Activated B cell treated with CpG ODN at 0.5 μM for 24 hours (primary cell): ENCODE results near the gene DLG1. TPM values are rescaled to one million over a fixed set of nuclear protein-coding genes. Genes with fewer than 3 reads are reported as not detected.
"Not testable (repeated sequence)": the region's sequence is repeated elsewhere in the genome, so short reads cannot be mapped to it uniquely, and the experiment has no call there.

ENCODE experiments used
- ATAC-seq: fragments of 200-7000 bp; cut with Tn5 transposase; one replicate; pipeline ENCODE4 v1.10.0; 2021; ENCODE audit warnings: low read depth, mild to moderate bottlenecking, moderate library complexity
- CTCF ChIA-PET: fragments of 350-600 bp; sonication (Branson Sonifier 250); formaldehyde crosslinking; loops from one replicate; lab custom pipeline; 2021; ENCODE audit warnings: antibody characterized with exemption; lab: Charles Lee
- POLR2A ChIA-PET: fragments of 350-600 bp; sonication (Branson Sonifier 250); formaldehyde crosslinking; loops from one replicate; lab custom pipeline; 2021; ENCODE audit warnings: antibody characterized with exemption; lab: Charles Lee
- DNase-seq: peaks from one replicate; pipeline ENCODE4 v3.0.0; 2022
- H3K27ac Mint-ChIP-seq: one replicate; pipeline ENCODE4 v1.8.0; 2020; ENCODE audit warnings: mixed read lengths
- H3K27me3 Mint-ChIP-seq: one replicate; pipeline ENCODE4 v1.8.0; 2021; ENCODE audit warnings: mixed read lengths
- H3K36me3 Mint-ChIP-seq: one replicate; pipeline ENCODE4 v1.8.0; 2021; ENCODE audit warnings: low read depth, mixed read lengths
- H3K4me1 Mint-ChIP-seq: one replicate; pipeline ENCODE4 v1.8.0; 2021; ENCODE audit warnings: mixed read lengths
- H3K4me3 Mint-ChIP-seq: one replicate; pipeline ENCODE4 v1.8.0; 2020; ENCODE audit warnings: mild to moderate bottlenecking, mixed read lengths
- H3K9me3 Mint-ChIP-seq: one replicate; pipeline ENCODE4 v1.8.0; 2020; ENCODE audit warnings: mixed read lengths
- intact Hi-C: fragments of 100-400 bp; cut with micrococcal nuclease; formaldehyde crosslinking; loops from one replicate; pipeline ENCODE4 v1.15.1; 2024
- total RNA-seq: library from RNA; stranded (reverse); gene quantifications from 2 replicates; pipeline ENCODE4 v1.2.3, GENCODE V29; 2022
- TF ChIP-seq, protein P1 (sequence below): fragments of 200-600 bp; IDR thresholded peaks from one replicate; pipeline ENCODE4 v1.8.0; 2022; ENCODE audit warnings: antibody characterized with exemption, mild to moderate bottlenecking

Gene DLG1
- total RNA-seq, 1 donor from 2014 or later, result 102 TPM

DNA sequence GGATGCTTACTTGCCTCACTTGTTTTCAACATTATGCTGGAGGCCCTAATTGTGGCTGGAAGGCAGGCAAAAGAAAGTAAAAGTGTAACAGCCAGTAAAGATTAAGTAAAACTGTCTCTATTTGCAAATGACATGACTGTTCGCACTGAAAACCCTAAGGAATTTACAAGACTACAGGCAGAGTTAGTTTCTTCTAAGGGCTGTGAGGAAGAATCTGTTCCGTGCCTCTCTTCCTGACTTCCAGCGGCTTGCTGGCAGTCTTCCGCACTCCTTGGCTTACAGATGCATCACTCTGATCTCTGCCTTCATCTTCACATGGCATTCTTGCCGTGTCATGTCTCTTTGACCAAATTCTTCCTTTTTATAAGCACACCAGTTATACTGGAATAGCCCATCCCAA lies 86.1 kb downstream of the DLG1 start:
- TF ChIP-seq, protein P1, sequence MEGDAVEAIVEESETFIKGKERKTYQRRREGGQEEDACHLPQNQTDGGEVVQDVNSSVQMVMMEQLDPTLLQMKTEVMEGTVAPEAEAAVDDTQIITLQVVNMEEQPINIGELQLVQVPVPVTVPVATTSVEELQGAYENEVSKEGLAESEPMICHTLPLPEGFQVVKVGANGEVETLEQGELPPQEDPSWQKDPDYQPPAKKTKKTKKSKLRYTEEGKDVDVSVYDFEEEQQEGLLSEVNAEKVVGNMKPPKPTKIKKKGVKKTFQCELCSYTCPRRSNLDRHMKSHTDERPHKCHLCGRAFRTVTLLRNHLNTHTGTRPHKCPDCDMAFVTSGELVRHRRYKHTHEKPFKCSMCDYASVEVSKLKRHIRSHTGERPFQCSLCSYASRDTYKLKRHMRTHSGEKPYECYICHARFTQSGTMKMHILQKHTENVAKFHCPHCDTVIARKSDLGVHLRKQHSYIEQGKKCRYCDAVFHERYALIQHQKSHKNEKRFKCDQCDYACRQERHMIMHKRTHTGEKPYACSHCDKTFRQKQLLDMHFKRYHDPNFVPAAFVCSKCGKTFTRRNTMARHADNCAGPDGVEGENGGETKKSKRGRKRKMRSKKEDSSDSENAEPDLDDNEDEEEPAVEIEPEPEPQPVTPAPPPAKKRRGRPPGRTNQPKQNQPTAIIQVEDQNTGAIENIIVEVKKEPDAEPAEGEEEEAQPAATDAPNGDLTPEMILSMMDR, result no peak
- Mint-ChIP-seq H3K4me1 (peaks cover 28% of the 10 kb centered on the region), H3K27me3 (no peaks in the 10 kb centered on the region), H3K9me3 (peaks cover 7% of the 10 kb centered on the region), H3K4me3 (no peak overlapping the region), H3K36me3 (peaks cover 8% of the 10 kb centered on the region), H3K27ac (no peak overlapping the region)
- POLR2A ChIA-PET, result no interaction called here
- DNase-seq, result no peak
- CTCF ChIA-PET, result no interaction called here
- ATAC-seq, result no peak
- intact Hi-C loops, result no loop called here

DNA sequence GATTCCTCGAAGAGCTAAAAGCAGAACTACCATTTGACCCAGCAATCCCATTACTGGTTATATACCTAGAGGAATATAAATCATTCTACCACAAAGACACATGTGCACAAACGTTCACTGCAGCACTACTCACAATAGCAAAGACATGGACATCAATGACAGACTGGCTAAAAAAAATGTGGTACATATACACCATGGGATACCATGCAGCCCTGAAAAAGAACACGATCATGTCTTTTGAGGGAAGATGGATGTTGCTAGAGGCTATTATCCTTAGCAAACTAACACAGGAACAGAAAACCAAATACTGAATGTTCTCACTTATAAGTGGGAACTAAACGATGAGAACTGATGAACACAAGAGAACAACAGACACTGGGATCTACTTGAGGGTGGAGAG lies 86.7 kb downstream of the DLG1 start:
- H3K9me3 Mint-ChIP-seq, intact Hi-C loops, ATAC-seq, H3K4me3 Mint-ChIP-seq, DNase-seq, POLR2A ChIA-PET, H3K27ac Mint-ChIP-seq, H3K27me3 Mint-ChIP-seq, H3K36me3 Mint-ChIP-seq, CTCF ChIA-PET: not testable (repeated sequence)
- H3K4me1 Mint-ChIP-seq, result peaks cover 33% of the 10 kb centered on the region

DNA sequence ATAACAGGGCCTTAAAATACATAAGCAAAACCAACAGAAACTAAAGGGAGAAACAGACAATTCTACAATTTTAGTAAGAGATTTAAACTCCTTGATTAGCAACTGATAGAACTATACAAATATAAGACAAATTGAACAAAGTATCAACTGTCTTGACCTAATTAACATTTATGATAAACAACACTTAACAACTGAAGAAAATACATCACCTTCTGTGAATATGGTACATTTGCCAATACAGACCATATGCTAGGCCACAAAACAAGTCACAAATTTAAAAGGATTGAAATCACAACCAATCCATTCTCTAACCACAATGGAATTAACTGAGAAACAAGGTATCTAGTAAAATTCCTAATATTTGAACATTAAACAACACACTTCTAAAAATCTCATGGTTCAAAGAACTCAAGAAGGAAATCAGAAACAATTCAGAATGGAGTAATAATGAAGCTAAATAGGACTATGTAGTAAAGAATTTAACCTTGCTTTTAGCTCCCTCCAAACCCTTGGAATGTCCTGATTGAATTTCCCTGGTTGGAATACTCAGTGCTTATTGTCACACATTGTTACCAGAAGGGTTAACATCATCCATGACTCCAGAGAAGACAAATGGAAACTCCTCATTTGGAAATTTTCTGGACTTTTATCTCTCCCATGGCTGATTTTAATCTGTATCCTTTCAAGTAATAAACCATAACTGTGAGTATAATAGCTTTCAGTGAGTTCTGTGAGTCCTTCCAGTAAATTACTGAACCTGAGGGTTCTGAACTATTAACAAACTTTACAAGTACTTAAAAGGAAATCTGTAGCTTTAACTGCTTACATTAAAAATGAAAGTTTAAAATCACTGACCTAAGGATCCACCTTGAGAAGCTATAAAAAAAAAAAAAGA lies 88.8 kb downstream of the DLG1 start:
- H3K27me3 Mint-ChIP-seq, result no peaks in the 10 kb centered on the region
- H3K27ac Mint-ChIP-seq, result no peak overlapping the region
- intact Hi-C loops, result no loop called here
- TF ChIP-seq, protein P1, result no peak
- ChIA-PET POLR2A (no interaction called here), CTCF (interaction anchor here (0.6 to 1.4 kb wide), 2 partner anchors 23 to 275 kb away, joined by 3 read pairs; no protein-coding TSS in a partner anchor)
- peaks cover 46% of the 10 kb centered on the region for H3K4me1 Mint-ChIP-seq
- peaks cover 7% of the 10 kb centered on the region for H3K36me3 Mint-ChIP-seq
- DNase-seq (no peak), ATAC-seq (no peak)
- H3K4me3 Mint-ChIP-seq, result peak overlapping the region; percentile 2
- H3K9me3 Mint-ChIP-seq, result peaks cover 7% of the 10 kb centered on the region

DNA sequence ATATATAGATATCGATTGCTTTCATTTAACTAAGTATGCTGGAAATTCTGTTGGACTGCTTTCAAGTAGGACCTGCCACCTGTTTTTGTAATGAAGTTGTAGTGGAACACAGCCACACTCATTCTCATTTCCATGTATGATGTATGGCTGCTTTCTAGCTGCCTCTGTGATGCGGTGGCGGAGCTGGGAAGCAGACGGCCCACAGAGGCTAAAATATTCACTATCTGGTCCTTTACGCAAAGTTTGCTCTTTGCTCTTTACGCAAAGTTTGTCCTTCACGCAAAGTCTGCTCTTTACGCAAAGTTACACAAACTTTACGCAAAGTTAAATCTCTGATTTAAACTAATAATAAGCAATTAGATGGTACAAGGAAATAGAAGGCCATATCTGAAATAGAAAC lies 91.5 kb downstream of the DLG1 start:
- TF ChIP-seq, protein P1, result no peak
- intact Hi-C loops, result no loop called here
- H3K27me3 Mint-ChIP-seq, result no peaks in the 10 kb centered on the region
- DNase-seq (no peak), ATAC-seq (no peak)
- peaks cover 70% of the 10 kb centered on the region for H3K4me1 Mint-ChIP-seq
- H3K4me3 Mint-ChIP-seq, result no peak overlapping the region
- ChIA-PET CTCF (no interaction called here), POLR2A (no interaction called here)
- peaks cover 7% of the 10 kb centered on the region for H3K9me3 Mint-ChIP-seq
- no peak overlapping the region for H3K27ac Mint-ChIP-seq
- H3K36me3 Mint-ChIP-seq, result peaks cover 4% of the 10 kb centered on the region

DNA sequence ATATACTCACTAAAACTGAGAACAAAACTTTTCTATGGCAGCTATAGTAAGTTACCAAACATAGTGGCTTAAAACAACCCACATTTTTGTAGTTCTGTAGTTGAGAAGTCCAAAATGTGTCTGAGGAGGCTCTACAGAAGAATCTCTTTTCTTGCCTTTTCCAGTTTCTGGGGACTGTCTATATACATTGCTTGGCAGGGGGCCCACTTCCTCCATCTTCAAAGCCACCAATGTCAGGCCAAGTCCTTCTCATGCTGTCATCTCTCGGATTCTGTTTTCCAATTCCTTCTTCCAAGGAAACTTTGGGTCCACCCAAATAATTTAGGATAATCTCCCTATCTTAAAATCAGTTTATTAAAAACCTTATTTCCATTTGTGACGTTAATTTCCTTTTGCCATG lies 92.7 kb downstream of the DLG1 start:
- Mint-ChIP-seq H3K27me3 (no peaks in the 10 kb centered on the region), H3K36me3 (no peaks in the 10 kb centered on the region), H3K9me3 (no peaks in the 10 kb centered on the region), H3K4me1 (peaks cover 73% of the 10 kb centered on the region), H3K4me3 (no peak overlapping the region), H3K27ac (no peak overlapping the region)
- CTCF ChIA-PET, result no interaction called here
- TF ChIP-seq, protein P1, result no peak
- POLR2A ChIA-PET, result no interaction called here
- intact Hi-C loops, result no loop called here
- ATAC-seq (no peak), DNase-seq (no peak)
